Ovary (tissue), 9 donors: ENCODE measurements around the gene ASXL3. TPM values are rescaled to one million over a fixed set of nuclear protein-coding genes. Genes with fewer than 3 reads are reported as not detected.

Experiments used
- DNase-seq, 5 donors: peaks; one replicate each; pipeline ENCODE4 v3.0.0-alpha.2; 2019 to 2020
- H3K27ac ChIP-seq, 2 donors: fragments of 200-600 bp; one replicate each; pipeline versions ENCODE4 v1.5.1 to v1.8.0; 2019 to 2022
- H3K27me3 ChIP-seq: fragments of 200-600 bp; one replicate; pipeline ENCODE4 v1.8.0; 2022
- H3K36me3 ChIP-seq: fragments of 200-600 bp; sonication (generic); one replicate; pipeline ENCODE4 v1.5.1; 2019
- H3K4me1 ChIP-seq: one replicate; pipeline ENCODE4 v1.8.1; 2013; ENCODE audit warnings: mild to moderate bottlenecking, moderate library complexity; ENCODE audit not compliant: insufficient read depth
- H3K4me3 ChIP-seq: fragments of 200-600 bp; sonication (generic); one replicate; pipeline ENCODE4 v1.5.1; 2017
- H3K9me3 ChIP-seq, 2 donors: fragments of 200-600 bp in 1 of 2; sonication (generic) in 1 of 2; one replicate each; pipeline versions ENCODE4 v1.5.1 to v1.8.1; 2013 to 2019; ENCODE audit warnings: mild to moderate bottlenecking in 1 of 2, moderate library complexity in 1 of 2
- CTCF ChIP-seq, 3 donors: fragments of 450-650 bp in 2 of 3; fragments of 200-600 bp in 1 of 3; IDR thresholded peaks; one replicate each; pipeline versions ENCODE4 v1.5.1 to v1.8.0; 2016 to 2022; ENCODE audit warnings: antibody characterized with exemption in 3 of 3, mild to moderate bottlenecking in 1 of 3
- EP300 ChIP-seq: sonication (generic); formaldehyde crosslinking; IDR thresholded peaks from one replicate; pipeline ENCODE4 v1.6.1; 2017; ENCODE audit warnings: antibody characterized with exemption
- POLR2A ChIP-seq: fragments of 450-650 bp; IDR thresholded peaks from one replicate; pipeline ENCODE4 v1.6.1; 2017; ENCODE audit warnings: antibody characterized with exemption, mild to moderate bottlenecking, moderate library complexity
- WGBS, 3 donors: extraction: QIAGEN DNeasy Blood & Tissue Kit in 1 of 3; methylation state at CpG; one replicate each; pipeline versions ENCODE4 v1.1.5 to v1.1.7; 2013 to 2017; 5-methylcytosine and 5-hydroxymethylcytosine counted together
- intact Hi-C, 4 donors: fragments of 100-400 bp; cut with DNase I; formaldehyde crosslinking; loops; one replicate each; pipeline versions ENCODE4 v1.11.0 to v1.15.1; 2022 to 2023
- polyA plus RNA-seq, 2 donors: library from polyadenylated mRNA; stranded (reverse); fragments of 200-250 nt in 1 of 2; fragments of 350-450 nt in 1 of 2; fragmentation: Illumina TruSeq in 1 of 2; extraction: RNeasy Lipid Tissue Mini Kit (QIAGEN cat#74804) in 1 of 2; gene quantifications; one replicate each; pipeline ENCODE4 v1.2.3, GENCODE V29; 2013 to 2014
- total RNA-seq, 7 donors: library from RNA; depleted of rRNA in 2 of 7; stranded (reverse); fragments of >200 nt in 2 of 7; fragmentation: NEBNext Ultra II Directional in 3 of 7; extraction: Animal tissue kit (Norgen Biotek cat#: 25700) in 3 of 7; gene quantifications; one replicate each; pipeline versions ENCODE4 v1.1.0 to v1.2.4, GENCODE V29; 2016 to 2023
- donor health status: DM: no; HTN: no; CAD: no; lungs with moderate emphysema.
- donor health status: DM: no; HTN: no; CAD: no.
- donor health status: Bipolar disorder and iron deficiency.
- donor health status: DM: yes; HTN: yes; CAD: no.
- donor health status: DM: no; HTN: no; CAD: no.
- donor health status: DM: yes; HTN: yes; CAD: no.

Gene ASXL3
- total and polyA plus RNA-seq, 9 donors, result 1.8 to 23.2 (median 18.4) TPM

DNA sequence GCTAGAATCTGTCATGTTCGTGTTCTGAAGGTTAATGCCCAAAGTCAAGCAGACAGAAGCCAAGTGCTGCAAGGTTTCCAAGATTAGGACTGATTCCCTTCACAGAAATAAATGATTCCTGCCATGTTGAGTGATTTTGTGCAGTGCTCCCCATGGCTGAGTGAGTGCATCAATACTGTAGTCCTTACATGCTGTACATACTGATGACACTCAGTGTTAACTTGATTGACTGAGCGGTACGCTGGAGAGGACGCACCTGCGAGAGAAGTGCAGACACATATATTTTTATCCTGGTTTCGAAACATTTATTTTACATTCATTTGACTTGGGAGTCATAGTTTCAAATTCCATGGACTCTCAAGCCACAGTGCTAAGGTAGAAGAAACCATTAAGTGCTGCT, 92.0 kb downstream of the ASXL3 start:
- H3K9me3 ChIP-seq, result no peaks in the 10 kb centered on the region
- intact Hi-C loops, result no loop called here
- no peak for TF ChIP-seq CTCF (IDR thresholded peaks at IDR 0.05)
- TF ChIP-seq EP300, result no peak
- no peak for TF ChIP-seq POLR2A
- no peak for DNase-seq
- no peaks in the 10 kb centered on the region for H3K4me1 ChIP-seq
- H3K4me3 ChIP-seq, result no peak overlapping the region
- H3K36me3 ChIP-seq, result no peaks in the 10 kb centered on the region
- H3K27ac ChIP-seq, result no peak overlapping the region
- no peaks in the 10 kb centered on the region for H3K27me3 ChIP-seq
- WGBS, 3 donors, result 94 to 97% (median 97%) methylated on average over 6 of the region's 6 CpGs

- Histone ChIP-seq H3K4me3 (no peak overlapping the region), H3K9me3 (no peaks in the 10 kb centered on the region), H3K36me3 (no peaks in the 10 kb centered on the region), H3K27ac (no peak overlapping the region), H3K27me3 (no peaks in the 10 kb centered on the region), H3K4me1 (no peaks in the 10 kb centered on the region)
- no peak for DNase-seq
- intact Hi-C loops, result no loop called here
- no peak for TF ChIP-seq CTCF (IDR thresholded peaks at IDR 0.05)
- TF ChIP-seq POLR2A, result no peak
- no peak for TF ChIP-seq EP300
- WGBS, 3 donors, result 95 to 96% (median 96%) methylated on average over 4 of the region's 4 CpGs
Observed at GRCh38 chr18:33673689-33674088, 95.7 kb downstream of the ASXL3 start.

DNA sequence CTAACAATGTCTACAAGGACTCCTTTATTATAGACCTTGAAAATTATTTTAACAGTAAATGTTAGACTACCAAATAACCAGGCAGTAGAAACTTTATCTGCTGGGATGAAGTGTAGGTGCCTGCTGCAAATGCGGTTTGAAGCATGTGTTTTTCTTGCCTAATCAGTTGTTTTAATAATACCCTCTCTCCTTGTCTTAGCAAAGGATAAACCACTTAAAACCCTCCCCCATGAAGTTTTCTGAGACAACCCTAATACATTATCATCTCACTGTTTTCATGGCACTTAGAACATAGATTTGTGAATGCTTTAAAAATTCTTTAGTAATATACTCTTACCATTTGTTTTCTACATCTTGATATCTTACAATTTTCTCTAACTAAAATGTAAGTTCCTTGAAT, 98.6 kb downstream of the ASXL3 start:
- intact Hi-C loops, result no loop called here
- WGBS, 3 donors, result 1 to 28% (median 5%) methylated on average over 1 of the region's 1 CpG
- H3K4me3 ChIP-seq, result no peak overlapping the region

GRCh38 chr18:33677891-33678290, 99.9 kb downstream of the ASXL3 start:
- Histone ChIP-seq H3K27me3 (no peaks in the 10 kb centered on the region), H3K4me1 (no peaks in the 10 kb centered on the region), H3K9me3 (no peaks in the 10 kb centered on the region), H3K4me3 (no peak overlapping the region), H3K27ac (no peak overlapping the region), H3K36me3 (no peaks in the 10 kb centered on the region)
- intact Hi-C loops, result no loop called here
- DNase-seq, result no peak
- 93 to 100% (median 96%) methylated on average over 2 of the region's 2 CpGs for WGBS, 3 donors
- no peak for TF ChIP-seq CTCF (IDR thresholded peaks at IDR 0.05)
- no peak for TF ChIP-seq POLR2A
- no peak for TF ChIP-seq EP300

More for the DNA sequence above, 98.6 kb downstream of the ASXL3 start:
- Histone ChIP-seq H3K9me3 (no peaks in the 10 kb centered on the region), H3K27ac (no peak overlapping the region), H3K4me1 (no peaks in the 10 kb centered on the region), H3K27me3 (no peaks in the 10 kb centered on the region), H3K36me3 (no peaks in the 10 kb centered on the region)
- no peak for DNase-seq
- no peak for TF ChIP-seq POLR2A
- TF ChIP-seq EP300, result no peak
- TF ChIP-seq CTCF (IDR thresholded peaks at IDR 0.05), result no peak

GRCh38 chr18:33682436-33682835, 104.4 kb downstream of the ASXL3 start:
- TF ChIP-seq CTCF (IDR thresholded peaks at IDR 0.05), result no peak
- H3K27me3 ChIP-seq, result no peaks in the 10 kb centered on the region

More at GRCh38 chr18:33682436-33682835, 104.4 kb downstream of the ASXL3 start:
- H3K36me3 ChIP-seq, result no peaks in the 10 kb centered on the region
- no peaks in the 10 kb centered on the region for H3K9me3 ChIP-seq
- WGBS, 3 donors, result 96 to 98% (median 98%) methylated on average over 6 of the region's 6 CpGs
- no peak for DNase-seq
- H3K4me3 ChIP-seq, result no peak overlapping the region
- intact Hi-C loops, result no loop called here
- H3K27ac ChIP-seq, result no peak overlapping the region
- no peaks in the 10 kb centered on the region for H3K4me1 ChIP-seq
